SK-N-SH (cell line): ENCODE data around the gene POLR2A. TPM values are rescaled to one million over a fixed set of nuclear protein-coding genes. Genes with fewer than 3 reads are reported as not detected.
"Not testable (repeated sequence)": the region's sequence is repeated elsewhere in the genome, so short reads cannot be mapped to it uniquely, and the experiment has no call there.

Experiments
- CTCF ChIA-PET: fragments of 300-600, 350-600 bp; formaldehyde crosslinking; extraction: SDS; loops from one replicate; lab custom pipeline; 2021; lab: Yijun Ruan, JAX
- POLR2A ChIA-PET: fragments of 350-600 bp; sonication (Branson Sonifier 250); formaldehyde crosslinking; extraction: SDS; loops from one replicate; lab custom pipeline; 2020; ENCODE audit warnings: antibody characterized with exemption, inconsistent platforms; lab: Yijun Ruan, JAX
- DNase-seq: peaks from one replicate; pipeline ENCODE4 v3.0.0; 2012
- H2AFZ ChIP-seq: fragments of 200-600 bp; sonication (generic); 2 replicates; pipeline ENCODE4 v1.8.1; 2016; ENCODE audit warnings: antibody characterized with exemption, mild to moderate bottlenecking, low read depth
- H3F3A ChIP-seq: fragments of 200-600 bp; sonication (generic); replicated peaks from 2 replicates; pipeline ENCODE3; 2016; ENCODE audit warnings: antibody characterized with exemption, mild to moderate bottlenecking; ENCODE audit not compliant: insufficient read depth
- H3K27ac ChIP-seq, 2 experiments: fragments of 200-500 bp in 1 of 2; fragments of 200-600 bp in 1 of 2; sonication (Bioruptor generic) in 1 of 2; sonication (generic), shearing (Covaris generic) in 1 of 2; 2 replicates each; pipeline versions ENCODE4 v1.5.1 to v1.6.1; 2014 to 2016; ENCODE audit warnings: low read depth in 2 of 2, inconsistent platforms in 1 of 2, low read length in 1 of 2, mild to moderate bottlenecking in 1 of 2, mixed read lengths in 1 of 2
- H3K27me3 ChIP-seq: fragments of 200-600 bp; sonication (generic), shearing (Covaris generic); 2 replicates; pipeline ENCODE4 v1.6.1; 2016; ENCODE audit warnings: mixed run types; ENCODE audit not compliant: insufficient read depth
- H3K36me3 ChIP-seq, 2 experiments: fragments of 200-500 bp in 1 of 2; fragments of 200-600 bp in 1 of 2; sonication (Bioruptor generic) in 1 of 2; sonication (generic) in 1 of 2; replicated peaks in 1 of 2; 2 replicates each; pipeline versions ENCODE3 to v1.5.1; 2014 to 2016; ENCODE audit warnings: low read length in 1 of 2, mild to moderate bottlenecking in 1 of 2; ENCODE audit not compliant: insufficient read depth in 2 of 2, control insufficient read depth in 1 of 2
- H3K4me1 ChIP-seq, 2 experiments: fragments of 200-500 bp in 1 of 2; fragments of 200-600 bp in 1 of 2; sonication (Bioruptor generic) in 1 of 2; sonication (generic), shearing (Covaris generic) in 1 of 2; 2 replicates each; pipeline versions ENCODE4 v1.5.1 to v1.6.1; 2014 to 2016; ENCODE audit warnings: low read depth in 1 of 2, low read length in 1 of 2, mixed run types in 1 of 2; ENCODE audit not compliant: insufficient read depth in 2 of 2, control insufficient read depth in 1 of 2
- H3K4me2 ChIP-seq: fragments of 200-600 bp; sonication (generic), shearing (Covaris generic); 2 replicates; pipeline ENCODE4 v1.6.1; 2017; ENCODE audit warnings: mixed run types
- H3K4me3 ChIP-seq, 2 experiments: fragments of 200-500 bp in 1 of 2; fragments of 200-600 bp in 1 of 2; sonication (Bioruptor generic) in 1 of 2; sonication (generic), shearing (Covaris generic) in 1 of 2; 2 replicates each; pipeline versions ENCODE4 v1.5.1 to v1.8.1; 2014 to 2016; ENCODE audit warnings: low read depth in 2 of 2, inconsistent platforms in 1 of 2, low read length in 1 of 2, mild to moderate bottlenecking in 1 of 2, mixed read lengths in 1 of 2, moderate library complexity in 1 of 2
- H3K79me2 ChIP-seq: fragments of 200-600 bp; sonication (generic); 2 replicates; pipeline ENCODE4 v1.8.1; 2017; ENCODE audit warnings: mild to moderate bottlenecking; ENCODE audit not compliant: insufficient read depth
- H3K9ac ChIP-seq: fragments of 200-600 bp; sonication (generic); 2 replicates; pipeline ENCODE4 v1.6.1; 2017; ENCODE audit warnings: mixed run types
- H3K9me2 ChIP-seq: fragments of 200-600 bp; sonication (generic); 2 replicates; pipeline ENCODE4 v1.6.1; 2017; ENCODE audit warnings: mixed run types
- H3K9me3 ChIP-seq: fragments of 200-600 bp; sonication (generic); 2 replicates; pipeline ENCODE4 v1.6.1; 2017; ENCODE audit warnings: mixed run types, mild to moderate bottlenecking, moderate library complexity
- H4K20me1 ChIP-seq: fragments of 200-600 bp; sonication (generic); 2 replicates; pipeline ENCODE4 v1.6.1; 2017; ENCODE audit warnings: mild to moderate bottlenecking, mixed run types; ENCODE audit not compliant: insufficient read depth
- CHD2 ChIP-seq: fragments of 150-350 bp; IDR thresholded peaks from 2 replicates; pipeline ENCODE4 v1.6.1; 2018; ENCODE audit warnings: low read length; ENCODE audit not compliant: partially characterized antibody
- ELF1 ChIP-seq: IDR thresholded peaks from 2 replicates; pipeline ENCODE4 v1.4.0; 2012
- EP300 ChIP-seq, 2 experiments: IDR thresholded peaks; 2 replicates each; pipeline versions ENCODE4 v1.4.0 to v1.6.1; 2012; ENCODE audit warnings: borderline replicate concordance in 1 of 2, low read depth in 1 of 2, low read length in 1 of 2
- EZH2phosphoT487 ChIP-seq: fragments of 200-600 bp; sonication (generic); IDR thresholded peaks from 2 replicates; pipeline ENCODE4 v1.6.1; 2017; ENCODE audit warnings: low read depth, mixed run types, mild to moderate bottlenecking, antibody characterized with exemption, moderate library complexity, borderline replicate concordance
- FOXM1 ChIP-seq: IDR thresholded peaks from 2 replicates; pipeline ENCODE4 v1.4.0; 2012; ENCODE audit warnings: low read depth, mild to moderate bottlenecking
- MAX ChIP-seq: IDR thresholded peaks from 2 replicates; pipeline ENCODE4 v1.4.0; 2012; ENCODE audit warnings: low read depth
- MXI1 ChIP-seq: IDR thresholded peaks from 2 replicates; pipeline ENCODE4 v1.6.1; 2012; ENCODE audit warnings: mild to moderate bottlenecking, low read depth, low read length, improper control_type of control experiment
- POLR2AphosphoS5 ChIP-seq: IDR thresholded peaks from 2 replicates; pipeline ENCODE4 v1.6.1; 2012; ENCODE audit warnings: low read depth, low read length
- RAD21 ChIP-seq: IDR thresholded peaks from 2 replicates; pipeline ENCODE4 v1.6.1; 2012; ENCODE audit warnings: mild to moderate bottlenecking, low read length
- TAF1 ChIP-seq: IDR thresholded peaks from 2 replicates; pipeline ENCODE4 v1.6.1; 2012; ENCODE audit warnings: low read depth, mild to moderate bottlenecking, low read length, moderate library complexity, borderline replicate concordance
- YY1 ChIP-seq: IDR thresholded peaks from 2 replicates; pipeline ENCODE4 v1.4.0; 2012; ENCODE audit warnings: low read depth, mild to moderate bottlenecking
- ZBTB33 ChIP-seq: IDR thresholded peaks from 2 replicates; pipeline ENCODE4 v1.4.0; 2012; ENCODE audit warnings: low read depth, borderline replicate concordance
- WGBS: methylation state at CpG from one replicate; pipeline ENCODE4 v1.1.6; 2017; ENCODE audit warnings: low lambda C conversion rate; 5-methylcytosine and 5-hydroxymethylcytosine counted together
- polyA plus RNA-seq, 3 experiments: library from polyadenylated mRNA; depleted of rRNA; stranded (reverse); fragments of >200 nt; gene quantifications; 2 replicates each; pipeline ENCODE4 v1.2.3, GENCODE V29; 2012

The POLR2A gene
- polyA plus RNA-seq, 1 of the 3 experiments (the other 2 are of a cell fraction): 37.3 TPM

GRCh38 chr17:7481842-7482741 is 2.1 kb upstream of the POLR2A start:
- Histone ChIP-seq H3K4me1 (peaks cover 30 to 41% of the 10 kb centered on the region in 2 experiments), H3K27ac (peak overlapping the region in 1 of 2 experiments; percentile 99; a peak in 1 of 4 replicates), H3F3A (peaks cover 11% of the 10 kb centered on the region), H3K79me2 (peaks cover 80% of the 10 kb centered on the region), H4K20me1 (peaks cover 40% of the 10 kb centered on the region)
- H3K4me2 ChIP-seq, H3K9me3 ChIP-seq, H3K9ac ChIP-seq, H3K4me3 ChIP-seq, H3K27me3 ChIP-seq, DNase-seq, H3K36me3 ChIP-seq, H2AFZ ChIP-seq, H3K9me2 ChIP-seq, POLR2A ChIA-PET: not testable (repeated sequence)
- CTCF ChIA-PET: interaction anchor here (1.1 kb wide), 1 partner anchor 23 kb away, joined by 3 read pairs; no protein-coding TSS in a partner anchor
- 97% methylated on average over 29 of the region's 31 CpGs for WGBS

- H2AFZ ChIP-seq, DNase-seq, H3K27me3 ChIP-seq, H3K9me3 ChIP-seq, H3K9me2 ChIP-seq, H3K36me3 ChIP-seq: not testable (repeated sequence)
- peak overlapping the region; percentile 85 to 100; a peak in 3 of 4 replicates for H3K4me3 ChIP-seq
- peak overlapping the region; percentile 95 for H3K4me2 ChIP-seq
- H3K79me2 ChIP-seq: peaks cover 80% of the 10 kb centered on the region
- peaks cover 40% of the 10 kb centered on the region for H4K20me1 ChIP-seq
- peaks cover 11% of the 10 kb centered on the region for H3F3A ChIP-seq
- peaks cover 28 to 42% of the 10 kb centered on the region in 2 experiments for H3K4me1 ChIP-seq
- 44% methylated on average over 2 of the region's 6 CpGs for WGBS
- peak overlapping the region; percentile 100 for H3K9ac ChIP-seq
- H3K27ac ChIP-seq: peak overlapping the region; percentile 99; a peak in 3 of 4 replicates
- ChIA-PET CTCF (interaction anchor here (4.4 kb wide), 1 partner anchor 46 kb away, joined by 22 read pairs; no protein-coding TSS in a partner anchor), POLR2A (interaction anchor here (1.4 kb wide), 1 partner anchor 153 kb away, joined by 3 read pairs; no protein-coding TSS in a partner anchor)
Measured at GRCh38 chr17:7482742-7483088, 1.5 kb upstream of the POLR2A start.

- peaks cover 11% of the 10 kb centered on the region for H3F3A ChIP-seq
- H3K79me2 ChIP-seq: peaks cover 80% of the 10 kb centered on the region
- H4K20me1 ChIP-seq: peaks cover 40% of the 10 kb centered on the region
- CTCF ChIA-PET: interaction anchor here (0.8 to 4.4 kb wide), 4 partner anchors 46 to 306 kb away, joined by 3 to 22 read pairs (median 6); partner anchors contain the start of gene TMEM95
- H3K36me3 ChIP-seq: peaks cover 0 to 3% of the 10 kb centered on the region in 2 experiments
- H3K4me1 ChIP-seq: peaks cover 24 to 35% of the 10 kb centered on the region in 2 experiments
- POLR2A ChIA-PET: interaction anchor here (0.6 to 2.3 kb wide), 10 partner anchors 7 to 228 kb away, joined by 3 to 19 read pairs (median 4); partner anchors contain the start of genes FGF11, TP53 and WRAP53
- H3K27me3 ChIP-seq: no peaks in the 10 kb centered on the region
- DNase-seq: peak; percentile 88
- H3K9ac ChIP-seq: peak overlapping the region; percentile 100
- peak overlapping the region; percentile 99 for H3K27ac ChIP-seq
- H3K9me2 ChIP-seq: no peaks in the 10 kb centered on the region
- H3K4me2 ChIP-seq: peak overlapping the region; percentile 95
- peak overlapping the region; percentile 92 for H2AFZ ChIP-seq
- TF ChIP-seq TAF1 (peak; percentile 81; the same call in 1 of the 2 replicates), RAD21 (peak; percentile 19; the same call in 1 of the 2 replicates), ZBTB33 (no peak), EZH2phosphoT487 (no peak), MXI1 (peak; percentile 65; the same call in 1 of the 2 replicates), FOXM1 (no peak), ELF1 (peak; percentile 70), EP300 (IDR thresholded peaks at IDR 0.05; ENCODE audit: borderline replicate concordance in 1 of 2, low read depth in 1 of 2, low read length in 1 of 2) (0 out of 4 replicates have a peak, but pooled peaks of 1 of the 2 experiments have one; percentile 22), POLR2AphosphoS5 (peak; percentile 38; the same call in 1 of the 2 replicates), MAX (peak; percentile 59; the same call in 1 of the 2 replicates), YY1 (peak; percentile 85), CHD2 (peak; percentile 89)
- TF ChIP-seq, all 33 proteins: peak for 9
- WGBS: 3% methylated on average over 30 of the region's 38 CpGs
- Histone ChIP-seq H3K4me3 (peak overlapping the region; percentile 85 to 100), H3K9me3 (no peaks in the 10 kb centered on the region)
Measured at GRCh38 chr17:7483255-7484066, 705 bp upstream of the POLR2A start.
